ENCODE measurements around the gene ENPP7. TPM values are rescaled to one million over a fixed set of nuclear protein-coding genes. Genes with fewer than 3 reads are reported as not detected.

ENPP7 gene
- total RNA-seq, 2 experiments from 2014 or later, result 0.11 TPM; not detected in 1

DNA sequence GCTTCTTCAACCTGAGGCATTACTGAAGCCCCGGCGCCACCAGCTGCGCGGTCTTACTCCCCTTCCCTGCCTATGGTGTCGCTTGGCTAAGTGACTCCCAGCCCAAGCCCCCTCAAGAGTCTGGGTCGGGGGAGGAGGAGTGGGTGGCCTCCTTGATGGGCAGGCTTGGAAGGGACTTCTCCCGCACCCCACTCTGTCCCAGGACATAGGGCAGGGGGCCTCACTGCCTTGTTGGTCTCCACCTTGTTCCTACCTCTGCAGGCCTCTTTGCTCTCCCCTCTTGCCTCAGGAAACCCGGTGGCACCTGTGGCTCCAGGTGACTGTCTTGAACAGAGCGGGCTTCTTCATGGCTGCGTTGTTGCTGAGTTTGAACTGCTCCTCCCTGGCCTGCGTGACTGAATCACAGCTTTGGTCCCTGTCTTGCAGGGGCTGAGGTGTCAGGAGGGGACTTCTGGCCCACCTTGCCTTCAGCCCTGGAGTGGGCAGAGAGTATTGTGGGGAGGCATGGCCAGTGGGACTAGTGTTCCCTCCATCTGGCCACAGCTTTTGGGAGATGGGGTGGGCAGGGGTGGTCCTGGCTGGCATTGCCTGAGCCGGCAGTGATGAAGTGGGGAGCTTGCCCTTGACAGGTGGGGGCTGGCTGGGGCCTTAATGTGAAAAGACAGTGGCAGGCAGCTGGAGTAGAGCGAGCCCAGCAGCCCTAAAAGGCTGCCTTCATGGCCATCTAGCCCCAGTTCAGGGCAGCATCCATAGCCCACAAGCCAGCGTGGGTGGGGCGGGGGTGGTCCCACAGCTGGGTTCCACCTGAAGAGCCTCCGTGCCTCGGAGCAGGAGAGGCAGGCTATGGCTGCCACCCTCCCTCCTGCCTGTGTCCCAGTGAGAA lies 54.5 kb downstream of the ENPP7 start:
- CTCF ChIA-PET, result no interaction called here
- POLR2A ChIA-PET, result interaction anchor here (0.6 kb wide), 1 partner anchor 13 kb away, joined by 4 read pairs; no protein-coding TSS in a partner anchor

DNA sequence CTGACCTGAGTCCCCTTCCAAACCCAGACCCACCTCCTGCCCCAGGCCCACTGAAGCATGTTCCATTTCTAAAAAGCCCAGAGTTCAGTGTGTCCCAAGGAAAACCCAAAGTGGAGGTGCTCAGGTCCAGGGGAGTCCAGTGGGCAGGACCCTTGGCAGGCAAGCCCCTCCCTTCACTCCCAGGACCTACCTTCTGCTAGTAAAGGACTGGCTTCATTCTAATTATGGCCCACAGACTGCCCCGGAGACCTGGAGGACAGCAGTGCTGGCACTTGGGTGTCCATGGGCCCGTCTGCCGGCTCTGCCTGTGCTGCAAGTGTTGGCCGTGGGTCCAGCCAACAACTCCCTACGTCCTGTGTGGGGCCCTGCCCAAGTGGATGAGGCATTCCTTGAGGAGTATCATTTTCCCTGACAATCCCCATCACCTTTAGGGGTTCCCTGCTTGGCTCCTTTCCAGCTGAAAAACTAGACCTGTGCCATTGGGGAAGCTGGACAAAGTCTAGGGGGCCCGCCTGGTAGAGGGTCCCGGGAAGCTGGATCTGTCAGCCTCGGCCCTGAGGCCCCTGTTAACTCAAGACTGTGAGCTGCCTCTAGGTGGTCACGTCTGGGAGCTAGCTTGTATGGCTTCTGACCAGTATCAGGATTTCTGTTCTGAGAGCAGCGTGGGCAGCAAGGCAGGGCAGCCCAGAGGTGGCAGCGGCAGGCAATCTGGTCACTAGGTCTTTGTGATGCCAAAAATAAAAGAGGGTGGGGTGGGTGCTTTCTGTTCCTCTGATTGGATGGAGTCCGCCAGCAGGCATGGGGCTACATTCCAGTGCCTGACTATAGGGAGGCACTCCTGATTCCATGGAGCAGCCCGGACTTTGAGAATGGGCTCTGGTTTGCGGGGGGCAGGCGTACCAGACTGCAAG lies 55.4 kb downstream of the ENPP7 start:
- CTCF ChIA-PET, result interaction anchor here (1.0 kb wide), 1 partner anchor 222 kb away, joined by 3 read pairs; no protein-coding TSS in a partner anchor
- POLR2A ChIA-PET, result interaction anchor here (0.6 kb wide), 1 partner anchor 14 kb away, joined by 4 read pairs; no protein-coding TSS in a partner anchor

DNA sequence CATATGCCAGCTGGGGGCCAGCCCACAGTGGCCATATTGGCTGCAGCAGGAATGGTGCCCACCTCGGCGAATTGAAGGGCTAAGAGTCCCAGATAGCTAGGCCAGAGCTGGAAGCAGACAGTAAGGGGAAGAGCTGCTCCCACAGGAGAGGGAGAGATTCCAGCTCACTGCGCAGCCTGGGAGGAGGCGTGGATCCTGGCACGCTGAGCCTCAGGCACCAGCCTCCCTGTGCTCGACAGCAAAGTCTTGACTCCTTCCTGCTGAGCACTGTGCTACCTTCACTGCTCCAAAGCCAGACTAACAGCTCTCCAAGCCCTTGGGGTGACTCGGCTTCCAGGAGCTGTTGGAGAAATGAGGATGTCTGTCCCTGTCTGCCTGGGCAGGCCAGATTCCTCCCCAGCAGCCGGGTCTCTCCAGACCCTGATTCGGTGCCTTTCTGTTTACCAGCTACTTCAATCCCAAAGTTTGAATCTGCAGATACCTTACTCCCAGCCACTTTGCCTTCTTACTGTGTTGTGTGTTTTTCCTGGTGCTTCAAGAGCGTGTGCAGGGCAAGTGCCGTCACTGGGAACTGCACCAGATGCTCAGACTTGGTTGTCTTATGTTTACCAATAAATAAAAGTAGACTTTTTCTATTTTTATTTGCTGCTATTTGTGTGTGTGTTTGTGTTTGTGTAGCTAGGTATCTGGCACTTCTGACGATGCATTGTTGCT lies 56.3 kb downstream of the ENPP7 start:
- POLR2A ChIA-PET, result no interaction called here
- CTCF ChIA-PET, result interaction anchor here (1.0 kb wide), 1 partner anchor 221 kb away, joined by 3 read pairs; no protein-coding TSS in a partner anchor

DNA sequence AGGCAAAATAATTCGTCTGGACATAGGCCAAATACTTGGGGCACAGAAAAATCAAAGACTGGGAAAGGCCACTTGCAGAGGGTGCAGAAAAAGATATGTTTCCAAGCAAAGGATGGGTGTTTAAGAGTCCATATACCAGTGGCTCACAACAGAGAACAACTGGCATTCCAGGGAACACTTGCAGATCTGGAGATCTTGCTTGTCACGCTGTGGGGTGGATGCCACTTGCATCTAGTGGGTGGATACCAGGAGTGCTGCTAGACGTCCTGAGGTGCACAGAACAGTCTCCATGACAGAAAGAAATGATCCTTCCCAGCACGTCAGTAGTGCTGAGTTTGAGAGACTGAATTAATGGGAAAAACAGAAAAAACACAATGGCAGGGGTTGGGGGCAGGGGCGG lies 57.7 kb downstream of the ENPP7 start:
- CTCF ChIA-PET, result interaction anchor here (1.0 to 1.4 kb wide), 3 partner anchors 17 to 127 kb away, joined by 3 to 7 read pairs (median 3); no protein-coding TSS in a partner anchor
- POLR2A ChIA-PET, result no interaction called here

DNA sequence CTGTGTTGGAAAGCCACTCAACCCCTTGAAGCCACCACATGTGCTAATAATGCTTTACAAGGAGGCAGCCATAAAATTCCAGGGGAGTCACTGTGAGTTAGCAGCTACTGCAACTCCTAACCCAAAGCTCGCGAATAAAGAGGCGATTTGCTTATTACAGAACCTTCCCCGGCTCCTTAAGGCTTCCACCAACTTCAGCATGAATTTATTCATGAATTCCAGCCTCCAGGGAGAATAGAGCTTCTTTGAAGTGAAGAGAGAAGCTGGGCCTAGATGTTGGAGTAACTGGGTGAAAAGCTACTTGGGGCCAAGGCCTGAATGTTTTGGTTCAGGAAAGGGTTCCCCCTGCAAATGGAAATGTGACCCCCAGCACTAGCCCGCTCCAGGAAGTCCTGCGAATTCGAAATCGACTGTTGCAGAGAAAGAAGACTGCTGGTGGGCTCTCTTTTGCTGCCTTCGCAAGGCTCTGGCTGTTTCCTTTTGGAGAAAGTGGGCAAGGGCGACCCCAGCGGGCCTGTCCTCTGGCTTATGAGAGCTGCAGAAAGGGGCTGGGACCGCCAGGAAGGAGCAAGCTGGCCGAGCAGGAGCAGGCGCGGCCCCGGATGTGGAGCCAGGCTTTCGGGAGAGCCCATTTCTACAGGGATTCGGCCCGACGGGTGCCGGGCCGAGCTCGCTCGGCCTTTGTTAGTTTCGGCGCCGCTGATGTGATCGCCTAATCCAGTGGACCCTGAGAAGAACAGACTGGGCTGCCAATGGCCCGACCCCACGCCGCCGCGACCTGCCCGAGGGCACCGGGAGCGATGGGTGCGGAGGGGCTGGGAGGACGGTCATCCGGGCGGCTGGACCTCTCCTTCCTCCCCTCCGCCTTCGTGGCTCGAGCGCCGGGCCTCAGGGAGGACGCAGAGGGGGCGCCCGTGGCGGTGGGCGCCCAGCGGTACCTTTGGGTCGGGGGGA lies 58.5 kb downstream of the ENPP7 start:
- CTCF ChIA-PET, result interaction anchor here (0.9 to 1.4 kb wide), 6 partner anchors 18 to 126 kb away, joined by 3 to 7 read pairs (median 3); no protein-coding TSS in a partner anchor
- POLR2A ChIA-PET, result interaction anchor here (0.9 kb wide), 1 partner anchor 50 kb away, joined by 3 read pairs; the partner anchor contains the start of gene CBX4

DNA sequence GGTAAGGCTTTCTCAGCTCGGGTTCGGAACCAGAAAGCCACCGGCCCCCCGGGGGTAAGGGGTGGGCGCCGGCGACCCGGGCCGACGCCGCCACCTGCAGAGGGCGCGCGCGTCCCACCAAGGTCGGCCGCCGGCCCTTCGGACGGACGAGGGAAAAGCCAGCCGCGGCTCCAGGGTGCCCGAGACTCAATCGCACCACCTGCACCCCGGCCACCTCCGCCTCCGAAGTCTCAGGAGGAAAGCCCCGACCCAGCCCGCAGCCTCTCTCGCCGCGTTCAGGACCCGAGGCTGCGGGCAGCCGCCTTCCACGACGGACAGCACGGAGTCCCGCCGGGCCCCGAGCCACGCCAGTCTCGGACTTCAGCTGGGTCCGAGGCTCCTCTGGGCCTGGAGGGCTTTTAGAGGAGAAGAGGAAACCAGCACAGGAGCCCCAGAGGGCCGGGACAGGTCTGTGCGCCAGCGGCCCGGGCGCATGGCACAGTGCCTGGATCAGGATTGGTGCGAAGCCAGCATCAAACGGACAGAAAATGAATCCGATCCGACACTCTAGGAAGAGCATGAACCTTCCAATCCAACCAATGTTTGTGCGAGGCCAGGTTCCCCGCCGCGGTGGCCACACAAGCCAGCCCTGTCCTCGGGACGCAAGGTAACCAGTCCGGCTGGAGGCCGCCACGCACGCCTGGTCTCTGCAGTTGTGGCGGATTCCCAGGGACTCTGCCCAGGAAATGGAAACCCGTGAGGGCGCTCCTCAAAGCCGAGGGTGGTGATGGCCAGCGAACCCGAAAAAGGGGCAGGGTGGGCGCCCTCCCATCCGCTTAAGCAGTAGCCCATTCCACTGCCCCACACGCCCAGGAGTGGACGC lies 59.4 kb downstream of the ENPP7 start:
- POLR2A ChIA-PET, result interaction anchor here (0.9 kb wide), 1 partner anchor 49 kb away, joined by 3 read pairs; the partner anchor contains the start of gene CBX4

DNA sequence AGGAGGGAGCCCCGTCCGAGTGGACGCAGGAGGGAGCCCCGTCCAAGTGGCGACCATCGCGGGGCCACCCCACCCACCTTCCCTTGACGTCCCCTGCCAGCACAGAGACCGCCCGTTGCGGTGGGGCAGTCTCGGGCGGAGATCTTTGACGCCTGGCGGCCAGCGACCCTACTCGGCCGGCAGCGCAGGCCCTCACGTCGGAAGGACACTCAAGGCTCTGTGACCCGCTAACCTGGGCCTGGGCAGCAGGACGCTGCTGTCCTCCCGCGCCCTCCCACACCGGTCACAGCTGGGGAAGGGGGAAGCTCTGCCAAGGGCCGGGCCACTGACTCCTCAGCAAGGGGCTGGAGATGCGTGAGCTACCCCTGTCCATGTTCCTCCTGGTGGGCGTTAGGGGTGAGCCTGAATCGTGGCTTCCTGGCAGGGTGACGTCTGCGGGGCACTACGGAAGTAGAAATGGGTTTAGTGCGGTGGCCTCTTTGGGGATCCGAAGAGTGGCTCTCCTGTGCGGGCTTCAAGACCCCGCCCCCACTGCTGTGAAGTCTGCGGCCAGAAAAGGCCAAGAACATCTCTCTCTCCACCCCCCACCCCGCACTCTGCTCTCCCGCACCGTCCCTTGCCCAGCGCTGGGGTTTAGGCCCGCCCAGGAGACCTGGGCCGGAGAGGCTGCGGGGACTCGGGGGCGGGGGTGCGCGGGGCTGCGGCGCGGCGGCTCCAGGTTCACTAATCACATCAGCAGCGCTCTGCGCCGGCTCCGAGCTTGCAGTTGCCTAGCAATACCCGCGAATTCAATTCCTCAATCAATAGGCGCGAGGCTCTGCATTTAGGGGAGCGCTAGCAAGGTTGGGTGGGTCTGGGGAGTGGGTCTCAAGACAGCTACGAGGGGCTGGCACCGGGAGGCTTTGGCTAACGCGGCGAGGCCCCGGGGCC lies 60.3 kb downstream of the ENPP7 start:
- ChIA-PET POLR2A (no interaction called here), CTCF (interaction anchor here (0.6 to 1.5 kb wide), 4 partner anchors 12 to 60 kb away, joined by 3 read pairs; partner anchors contain the start of gene CBX4)

More for the DNA sequence above, 59.4 kb downstream of the ENPP7 start:
- CTCF ChIA-PET, result interaction anchor here (0.9 to 1.5 kb wide), 6 partner anchors 18 to 125 kb away, joined by 3 to 7 read pairs (median 3); no protein-coding TSS in a partner anchor

DNA sequence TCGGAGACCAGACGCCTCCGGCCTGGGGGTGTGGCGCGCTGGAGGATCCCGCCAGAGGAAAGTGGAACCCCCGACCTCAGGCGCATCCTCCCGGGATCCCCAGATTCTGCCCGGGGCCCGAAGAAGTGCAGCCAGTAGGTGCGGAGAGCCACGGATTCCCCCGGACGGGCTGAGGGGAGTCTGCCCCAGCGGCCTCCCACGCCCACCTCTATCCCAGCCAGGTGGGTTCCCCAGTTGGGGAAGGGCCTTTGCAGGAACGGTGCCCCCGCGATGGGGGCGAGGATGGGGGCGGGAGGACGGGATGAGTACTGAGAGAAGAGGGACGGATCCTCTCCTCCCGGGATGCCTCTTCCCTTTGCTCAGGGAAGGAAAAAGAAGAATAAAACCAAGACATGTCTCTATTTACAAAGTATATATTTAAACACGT lies 61.0 kb downstream of the ENPP7 start:
- ChIA-PET CTCF (interaction anchor here (1.0 to 1.5 kb wide), 2 partner anchors 13 to 16 kb away, joined by 3 read pairs; no protein-coding TSS in a partner anchor), POLR2A (no interaction called here)

Other genes with a start within 250 kb of the ENPP7 start
- gene RBFOX3, start 119.9 kb upstream of the ENPP7 start, total RNA-seq, result not detected
- 1 to 10 TPM; 3.8 TPM for gene CBX2, start 47.2 kb downstream of the ENPP7 start, total RNA-seq
- 1 to 10 TPM; 3.2 to 3.5 TPM for gene CBX8, start 66.1 kb downstream of the ENPP7 start, total RNA-seq
- gene CBX4, start 108.5 kb downstream of the ENPP7 start, total RNA-seq, result 1 to 10 TPM; 8.0 to 10.0 TPM

All from activated CD8-positive, alpha-beta memory T cell treated with anti-CD3 and anti-CD28 coated beads for 36 hours (primary cell).